GM23338 (cell line): ENCODE data around the gene AVP. TPM values are rescaled to one million over a fixed set of nuclear protein-coding genes. Genes with fewer than 3 reads are reported as not detected.

Experiments used
- ATAC-seq: fragments of 200-7000 bp; cut with Tn5 transposase; 3 replicates; pipeline ENCODE4 v1.9.1; 2020
- DNase-seq: peaks from one replicate; pipeline ENCODE4 v3.0.0-alpha.2; 2015; ENCODE audit warnings: low spot score
- H2AFZ ChIP-seq: fragments of 200-600 bp; sonication (generic); 2 replicates; pipeline ENCODE4 v1.8.0; 2016; ENCODE audit warnings: antibody characterized with exemption, mild to moderate bottlenecking, moderate library complexity
- H3F3A ChIP-seq: fragments of 200-600 bp; sonication (generic); replicated peaks from 2 replicates; pipeline ENCODE4 v1.8.0; 2017; ENCODE audit warnings: antibody characterized with exemption, mixed run types, low read depth
- H3K27ac ChIP-seq: fragments of 200-600 bp; sonication (generic); 2 replicates; pipeline ENCODE4 v1.6.1; 2016; ENCODE audit warnings: low read depth
- H3K27me3 ChIP-seq: fragments of 200-600 bp; sonication (generic); 2 replicates; pipeline ENCODE4 v1.8.0; 2016; ENCODE audit warnings: mild to moderate bottlenecking, mixed run types, moderate library complexity; ENCODE audit not compliant: insufficient read depth
- H3K36me3 ChIP-seq: fragments of 200-600 bp; sonication (generic); 2 replicates; pipeline ENCODE4 v1.8.0; 2016; ENCODE audit warnings: mild to moderate bottlenecking; ENCODE audit not compliant: insufficient read depth
- H3K4me1 ChIP-seq: fragments of 200-600 bp; sonication (generic); 2 replicates; pipeline ENCODE4 v1.8.0; 2016; ENCODE audit warnings: mild to moderate bottlenecking, moderate library complexity; ENCODE audit not compliant: insufficient read depth
- H3K4me2 ChIP-seq: fragments of 200-600 bp; sonication (generic); 2 replicates; pipeline ENCODE4 v1.7.1; 2017; ENCODE audit warnings: mixed run types
- H3K4me3 ChIP-seq: fragments of 200-600 bp; sonication (generic); 2 replicates; pipeline ENCODE4 v1.6.1; 2016; ENCODE audit warnings: mixed run types
- H3K79me2 ChIP-seq: fragments of 200-600 bp; sonication (generic); replicated peaks from 2 replicates; pipeline ENCODE4 v1.8.0; 2017; ENCODE audit warnings: mild to moderate bottlenecking; ENCODE audit not compliant: insufficient read depth
- H3K9me2 ChIP-seq: fragments of 200-600 bp; sonication (generic); 2 replicates; pipeline ENCODE4 v1.8.0; 2017; ENCODE audit not compliant: insufficient read depth
- H4K20me1 ChIP-seq: fragments of 200-600 bp; sonication (generic); replicated peaks from 2 replicates; pipeline ENCODE4 v1.8.0; 2017; ENCODE audit warnings: mild to moderate bottlenecking; ENCODE audit not compliant: insufficient read depth
- H3K27ac Mint-ChIP-seq: 2 replicates; pipeline ENCODE4 v1.8.0; 2020; ENCODE audit warnings: inconsistent platforms, mild to moderate bottlenecking, moderate library complexity, mixed read lengths
- H3K27me3 Mint-ChIP-seq: 3 replicates; pipeline ENCODE4 v1.8.0; 2022; ENCODE audit warnings: low read depth, mild to moderate bottlenecking, moderate library complexity, mixed read lengths, inconsistent platforms; ENCODE audit not compliant: insufficient read depth, poor library complexity
- H3K36me3 Mint-ChIP-seq: 3 replicates; pipeline ENCODE4 v1.8.0; 2021; ENCODE audit warnings: low read depth, mild to moderate bottlenecking, inconsistent platforms, moderate library complexity, mixed read lengths
- H3K4me1 Mint-ChIP-seq: 3 replicates; pipeline ENCODE4 v1.8.0; 2020; ENCODE audit warnings: mild to moderate bottlenecking, inconsistent platforms, mixed read lengths
- H3K4me3 Mint-ChIP-seq: 3 replicates; pipeline ENCODE4 v1.8.0; 2021; ENCODE audit warnings: moderate library complexity, mild to moderate bottlenecking, inconsistent platforms, mixed read lengths
- H3K9me3 Mint-ChIP-seq: 3 replicates; pipeline ENCODE4 v1.8.0; 2020; ENCODE audit warnings: moderate library complexity, mild to moderate bottlenecking, inconsistent platforms, mixed read lengths
- CREB1 ChIP-seq: fragments of 250-450 bp; sonication (Bioruptor Pico); IDR thresholded peaks from 2 replicates; pipeline ENCODE4 v1.5.0; 2020; ENCODE audit warnings: low read depth, mild to moderate bottlenecking, moderate library complexity
- CTCF ChIP-seq, 2 experiments: fragments of 200-600 bp in 1 of 2; sonication (generic) in 1 of 2; conservative IDR thresholded peaks; 2 replicates each; pipeline versions ENCODE4 v1.5.1 to v1.6.1; 2016 to 2017; ENCODE audit warnings: antibody characterized with exemption in 2 of 2, low read depth in 2 of 2, mild to moderate bottlenecking in 2 of 2, moderate library complexity in 1 of 2
- ETS1 ChIP-seq: IDR thresholded peaks from 2 replicates; pipeline ENCODE4 v1.6.1; 2016; ENCODE audit warnings: antibody characterized with exemption
- EZH2 ChIP-seq: fragments of 200-600 bp; sonication (generic); IDR thresholded peaks from one replicate; pipeline ENCODE4 v1.8.0; 2017; ENCODE audit warnings: antibody characterized with exemption, mild to moderate bottlenecking, low read depth; ENCODE audit not compliant: unreplicated experiment
- EZH2phosphoT487 ChIP-seq: fragments of 200-600 bp; sonication (generic); IDR thresholded peaks from one replicate; pipeline ENCODE4 v1.8.1; 2018; ENCODE audit warnings: antibody characterized with exemption; ENCODE audit not compliant: unreplicated experiment
- JUNB ChIP-seq: IDR thresholded peaks from one replicate; pipeline ENCODE4 v1.6.1; 2016; ENCODE audit warnings: antibody characterized with exemption; ENCODE audit not compliant: unreplicated experiment
- NANOG ChIP-seq: IDR thresholded peaks from 2 replicates; pipeline ENCODE4 v1.6.1; 2016; ENCODE audit warnings: antibody characterized with exemption, borderline replicate concordance
- POLR2AphosphoS5 ChIP-seq: IDR thresholded peaks from 2 replicates; pipeline ENCODE4 v1.6.1; 2016; ENCODE audit warnings: antibody characterized with exemption, low read depth
- STAT1 ChIP-seq: IDR thresholded peaks from one replicate; pipeline ENCODE4 v1.6.1; 2016; ENCODE audit warnings: antibody characterized with exemption; ENCODE audit not compliant: unreplicated experiment
- ZNF114 ChIP-seq: fragments of 250-450 bp; sonication (Bioruptor Pico); IDR thresholded peaks from 2 replicates; pipeline ENCODE4 v1.5.0; 2020; ENCODE audit warnings: mild to moderate bottlenecking, moderate library complexity
- ZNF331 ChIP-seq: fragments of 250-450 bp; sonication (Bioruptor Pico); IDR thresholded peaks from 2 replicates; pipeline ENCODE4 v1.5.0; 2020; ENCODE audit warnings: low read depth, mild to moderate bottlenecking, moderate library complexity
- polyA plus RNA-seq: library from polyadenylated mRNA; unstranded; fragments of >200 nt; fragmentation: Nextera tagmentation; extraction: Ambion mirVana; gene quantifications from 2 replicates; pipeline ENCODE4 v1.2.1, GENCODE V29; 2016
- total RNA-seq: library from RNA; depleted of rRNA; stranded (reverse); fragments of >200 nt; shearing (Covaris generic); gene quantifications from 2 replicates; pipeline ENCODE4 v1.2.3, GENCODE V29; 2014
- TF ChIP-seq, protein P1 (sequence below): fragments of 250-450 bp; sonication (Bioruptor Pico); IDR thresholded peaks from 2 replicates; pipeline ENCODE4 v1.5.0; 2020; ENCODE audit warnings: mild to moderate bottlenecking, moderate library complexity
- TF ChIP-seq, protein P2 (sequence below): IDR thresholded peaks from one replicate; pipeline ENCODE4 v1.6.1; 2018; ENCODE audit warnings: antibody characterized with exemption; ENCODE audit not compliant: unreplicated experiment

The AVP gene
- total and polyA plus RNA-seq, 2 experiments from 2014 or later, result 0.60 TPM; not detected in 1

DNA sequence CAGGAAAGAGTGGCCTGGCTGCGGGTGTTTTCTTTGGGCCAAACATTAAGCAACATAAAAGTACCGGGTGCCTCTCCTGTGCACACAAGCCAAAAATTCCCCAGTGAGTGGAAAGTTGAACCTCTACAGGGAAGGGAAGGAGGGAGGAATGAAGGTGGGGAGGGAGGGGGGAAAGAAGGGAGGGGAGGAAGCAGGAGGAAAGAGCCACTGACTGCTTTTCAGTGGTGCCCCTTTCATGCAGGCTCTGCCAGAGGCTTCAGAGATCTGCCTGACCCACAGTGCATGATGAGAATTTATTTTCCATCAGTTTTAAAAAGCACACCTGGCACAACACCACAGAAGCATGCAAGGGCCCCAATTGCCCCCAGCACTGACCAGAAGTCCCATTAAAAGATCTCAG lies 27.5 kb upstream of the AVP start:
- Histone ChIP-seq H2AFZ (no peak overlapping the region), H3K27me3 (no peaks in the 10 kb centered on the region), H3K4me3 (no peak overlapping the region), H3F3A (0 out of 2 replicates have a peak, but pooled peaks cover 2% of the 10 kb centered on the region), H3K4me1 (no peaks in the 10 kb centered on the region), H3K79me2 (no peaks in the 10 kb centered on the region), H3K27ac (no peak overlapping the region), H3K4me2 (no peak overlapping the region), H4K20me1 (no peaks in the 10 kb centered on the region), H3K36me3 (no peaks in the 10 kb centered on the region), H3K9me2 (no peaks in the 10 kb centered on the region)
- Mint-ChIP-seq H3K9me3 (no peaks in the 10 kb centered on the region), H3K36me3 (no peaks in the 10 kb centered on the region), H3K4me1 (peaks cover 6% of the 10 kb centered on the region), H3K4me3 (no peak overlapping the region), H3K27ac (no peak overlapping the region), H3K27me3 (peaks cover 14% of the 10 kb centered on the region)
- TF ChIP-seq JUNB (no peak), EZH2 (no peak), ETS1 (no peak), POLR2AphosphoS5 (no peak), CTCF (conservative IDR thresholded peaks at IDR 0.05; ENCODE audit: low read depth in 2 of 2) (no peak), ZNF331 (CRISPR knock-in tag) (no peak), EZH2phosphoT487 (no peak), ZNF114 (CRISPR knock-in tag) (no peak), NANOG (no peak), CREB1 (no peak), STAT1 (no peak)
- TF ChIP-seq, protein P1, sequence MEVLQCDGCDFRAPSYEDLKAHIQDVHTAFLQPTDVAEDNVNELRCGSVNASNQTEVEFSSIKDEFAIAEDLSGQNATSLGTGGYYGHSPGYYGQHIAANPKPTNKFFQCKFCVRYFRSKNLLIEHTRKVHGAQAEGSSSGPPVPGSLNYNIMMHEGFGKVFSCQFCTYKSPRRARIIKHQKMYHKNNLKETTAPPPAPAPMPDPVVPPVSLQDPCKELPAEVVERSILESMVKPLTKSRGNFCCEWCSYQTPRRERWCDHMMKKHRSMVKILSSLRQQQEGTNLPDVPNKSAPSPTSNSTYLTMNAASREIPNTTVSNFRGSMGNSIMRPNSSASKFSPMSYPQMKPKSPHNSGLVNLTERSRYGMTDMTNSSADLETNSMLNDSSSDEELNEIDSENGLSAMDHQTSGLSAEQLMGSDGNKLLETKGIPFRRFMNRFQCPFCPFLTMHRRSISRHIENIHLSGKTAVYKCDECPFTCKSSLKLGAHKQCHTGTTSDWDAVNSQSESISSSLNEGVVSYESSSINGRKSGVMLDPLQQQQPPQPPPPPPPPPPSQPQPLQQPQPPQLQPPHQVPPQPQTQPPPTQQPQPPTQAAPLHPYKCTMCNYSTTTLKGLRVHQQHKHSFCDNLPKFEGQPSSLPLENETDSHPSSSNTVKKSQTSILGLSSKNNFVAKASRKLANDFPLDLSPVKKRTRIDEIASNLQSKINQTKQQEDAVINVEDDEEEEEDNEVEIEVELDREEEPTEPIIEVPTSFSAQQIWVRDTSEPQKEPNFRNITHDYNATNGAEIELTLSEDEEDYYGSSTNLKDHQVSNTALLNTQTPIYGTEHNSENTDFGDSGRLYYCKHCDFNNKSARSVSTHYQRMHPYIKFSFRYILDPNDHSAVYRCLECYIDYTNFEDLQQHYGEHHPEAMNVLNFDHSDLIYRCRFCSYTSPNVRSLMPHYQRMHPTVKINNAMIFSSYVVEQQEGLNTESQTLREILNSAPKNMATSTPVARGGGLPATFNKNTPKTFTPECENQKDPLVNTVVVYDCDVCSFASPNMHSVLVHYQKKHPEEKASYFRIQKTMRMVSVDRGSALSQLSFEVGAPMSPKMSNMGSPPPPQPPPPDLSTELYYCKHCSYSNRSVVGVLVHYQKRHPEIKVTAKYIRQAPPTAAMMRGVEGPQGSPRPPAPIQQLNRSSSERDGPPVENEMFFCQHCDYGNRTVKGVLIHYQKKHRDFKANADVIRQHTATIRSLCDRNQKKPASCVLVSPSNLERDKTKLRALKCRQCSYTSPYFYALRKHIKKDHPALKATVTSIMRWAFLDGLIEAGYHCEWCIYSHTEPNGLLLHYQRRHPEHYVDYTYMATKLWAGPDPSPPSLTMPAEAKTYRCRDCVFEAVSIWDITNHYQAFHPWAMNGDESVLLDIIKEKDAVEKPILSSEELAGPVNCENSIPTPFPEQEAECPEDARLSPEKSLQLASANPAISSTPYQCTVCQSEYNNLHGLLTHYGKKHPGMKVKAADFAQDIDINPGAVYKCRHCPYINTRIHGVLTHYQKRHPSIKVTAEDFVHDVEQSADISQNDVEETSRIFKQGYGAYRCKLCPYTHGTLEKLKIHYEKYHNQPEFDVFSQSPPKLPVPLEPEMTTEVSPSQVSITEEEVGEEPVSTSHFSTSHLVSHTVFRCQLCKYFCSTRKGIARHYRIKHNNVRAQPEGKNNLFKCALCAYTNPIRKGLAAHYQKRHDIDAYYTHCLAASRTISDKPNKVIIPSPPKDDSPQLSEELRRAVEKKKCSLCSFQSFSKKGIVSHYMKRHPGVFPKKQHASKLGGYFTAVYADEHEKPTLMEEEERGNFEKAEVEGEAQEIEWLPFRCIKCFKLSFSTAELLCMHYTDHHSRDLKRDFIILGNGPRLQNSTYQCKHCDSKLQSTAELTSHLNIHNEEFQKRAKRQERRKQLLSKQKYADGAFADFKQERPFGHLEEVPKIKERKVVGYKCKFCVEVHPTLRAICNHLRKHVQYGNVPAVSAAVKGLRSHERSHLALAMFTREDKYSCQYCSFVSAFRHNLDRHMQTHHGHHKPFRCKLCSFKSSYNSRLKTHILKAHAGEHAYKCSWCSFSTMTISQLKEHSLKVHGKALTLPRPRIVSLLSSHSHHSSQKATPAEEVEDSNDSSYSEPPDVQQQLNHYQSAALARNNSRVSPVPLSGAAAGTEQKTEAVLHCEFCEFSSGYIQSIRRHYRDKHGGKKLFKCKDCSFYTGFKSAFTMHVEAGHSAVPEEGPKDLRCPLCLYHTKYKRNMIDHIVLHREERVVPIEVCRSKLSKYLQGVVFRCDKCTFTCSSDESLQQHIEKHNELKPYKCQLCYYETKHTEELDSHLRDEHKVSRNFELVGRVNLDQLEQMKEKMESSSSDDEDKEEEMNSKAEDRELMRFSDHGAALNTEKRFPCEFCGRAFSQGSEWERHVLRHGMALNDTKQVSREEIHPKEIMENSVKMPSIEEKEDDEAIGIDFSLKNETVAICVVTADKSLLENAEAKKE, result no peak
- TF ChIP-seq, protein P2, sequence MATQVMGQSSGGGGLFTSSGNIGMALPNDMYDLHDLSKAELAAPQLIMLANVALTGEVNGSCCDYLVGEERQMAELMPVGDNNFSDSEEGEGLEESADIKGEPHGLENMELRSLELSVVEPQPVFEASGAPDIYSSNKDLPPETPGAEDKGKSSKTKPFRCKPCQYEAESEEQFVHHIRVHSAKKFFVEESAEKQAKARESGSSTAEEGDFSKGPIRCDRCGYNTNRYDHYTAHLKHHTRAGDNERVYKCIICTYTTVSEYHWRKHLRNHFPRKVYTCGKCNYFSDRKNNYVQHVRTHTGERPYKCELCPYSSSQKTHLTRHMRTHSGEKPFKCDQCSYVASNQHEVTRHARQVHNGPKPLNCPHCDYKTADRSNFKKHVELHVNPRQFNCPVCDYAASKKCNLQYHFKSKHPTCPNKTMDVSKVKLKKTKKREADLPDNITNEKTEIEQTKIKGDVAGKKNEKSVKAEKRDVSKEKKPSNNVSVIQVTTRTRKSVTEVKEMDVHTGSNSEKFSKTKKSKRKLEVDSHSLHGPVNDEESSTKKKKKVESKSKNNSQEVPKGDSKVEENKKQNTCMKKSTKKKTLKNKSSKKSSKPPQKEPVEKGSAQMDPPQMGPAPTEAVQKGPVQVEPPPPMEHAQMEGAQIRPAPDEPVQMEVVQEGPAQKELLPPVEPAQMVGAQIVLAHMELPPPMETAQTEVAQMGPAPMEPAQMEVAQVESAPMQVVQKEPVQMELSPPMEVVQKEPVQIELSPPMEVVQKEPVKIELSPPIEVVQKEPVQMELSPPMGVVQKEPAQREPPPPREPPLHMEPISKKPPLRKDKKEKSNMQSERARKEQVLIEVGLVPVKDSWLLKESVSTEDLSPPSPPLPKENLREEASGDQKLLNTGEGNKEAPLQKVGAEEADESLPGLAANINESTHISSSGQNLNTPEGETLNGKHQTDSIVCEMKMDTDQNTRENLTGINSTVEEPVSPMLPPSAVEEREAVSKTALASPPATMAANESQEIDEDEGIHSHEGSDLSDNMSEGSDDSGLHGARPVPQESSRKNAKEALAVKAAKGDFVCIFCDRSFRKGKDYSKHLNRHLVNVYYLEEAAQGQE, result no peak
- no peak for ATAC-seq
- no peak for DNase-seq
